GM21529 (cell line): ENCODE results near the gene CDK5R1.
"Not testable (repeated sequence)": the region's sequence is repeated elsewhere in the genome, so short reads cannot be mapped to it uniquely, and the experiment has no call there.

ENCODE experiments used
- ATAC-seq: cut with Tn5 transposase; IDR thresholded peaks from one replicate; pipeline ENCODE4 v1.9.1; 2021; ENCODE audit not compliant: unreplicated experiment

CDK5R1 gene

DNA sequence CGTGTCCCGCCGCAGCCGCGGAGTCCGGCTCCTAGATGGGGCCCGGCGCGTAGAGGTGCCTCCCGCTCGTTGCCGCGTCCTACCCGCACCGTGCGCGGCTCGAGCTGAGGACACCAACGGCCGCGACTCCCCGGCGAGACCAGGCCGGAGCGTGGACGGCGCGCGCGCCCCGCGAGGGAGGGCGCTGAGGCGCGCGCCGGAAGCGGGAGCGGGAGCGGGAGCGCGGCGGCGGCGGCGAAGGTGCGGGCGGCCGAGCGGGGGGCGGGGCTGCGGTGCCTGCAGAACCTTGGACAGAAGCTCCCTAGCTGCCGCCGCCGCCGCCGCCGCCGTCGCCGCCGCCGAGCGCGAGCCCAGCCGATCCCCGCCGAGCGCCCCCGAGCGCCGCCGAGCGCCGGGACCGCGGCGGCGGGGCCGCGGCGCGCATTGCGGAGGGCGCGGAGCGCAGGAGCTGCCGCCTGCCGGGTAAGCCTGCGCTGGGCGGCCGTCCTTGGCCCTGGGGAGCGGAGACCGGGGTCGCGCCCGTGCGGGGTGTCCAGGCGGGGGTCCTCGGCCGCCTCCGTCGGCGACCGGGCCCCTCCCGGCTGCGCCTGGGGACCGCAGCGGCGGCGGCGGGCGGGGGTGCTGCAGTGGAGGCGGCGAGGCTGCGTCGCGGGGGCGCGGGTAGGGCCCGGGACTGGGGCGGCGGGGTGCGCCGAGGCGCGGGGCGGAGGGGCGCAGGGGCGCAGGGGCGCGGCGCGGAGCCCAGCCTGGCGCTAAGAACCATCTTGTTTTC lies at the start of gene CDK5R1:
TSS of gene CDK5R1 (plus strand) at position 293 of the 772 bp plus-strand sequence. CDS start 628 bp downstream, outside the sequence.
- peak; percentile 44 for ATAC-seq

DNA sequence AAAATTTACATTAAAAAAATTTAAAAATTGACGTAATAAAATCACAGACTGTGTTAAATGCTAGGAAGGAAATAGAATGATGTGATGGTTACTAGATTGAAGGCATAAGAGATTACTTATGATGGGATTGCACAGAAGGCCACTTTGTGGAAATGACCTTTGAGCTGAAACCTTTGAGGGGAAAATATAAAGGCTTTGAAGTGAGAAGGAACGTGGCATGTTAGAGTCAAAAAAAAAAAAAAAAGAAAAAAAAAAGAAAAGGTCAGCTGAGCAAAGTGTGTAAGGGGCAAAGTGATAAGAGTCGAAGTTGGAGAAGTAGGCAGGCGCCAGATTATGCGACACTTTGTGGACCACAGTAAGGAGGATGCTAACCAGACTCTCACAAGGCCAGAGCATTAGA lies 46.1 kb upstream of the CDK5R1 start:
- ATAC-seq, result no peak

DNA sequence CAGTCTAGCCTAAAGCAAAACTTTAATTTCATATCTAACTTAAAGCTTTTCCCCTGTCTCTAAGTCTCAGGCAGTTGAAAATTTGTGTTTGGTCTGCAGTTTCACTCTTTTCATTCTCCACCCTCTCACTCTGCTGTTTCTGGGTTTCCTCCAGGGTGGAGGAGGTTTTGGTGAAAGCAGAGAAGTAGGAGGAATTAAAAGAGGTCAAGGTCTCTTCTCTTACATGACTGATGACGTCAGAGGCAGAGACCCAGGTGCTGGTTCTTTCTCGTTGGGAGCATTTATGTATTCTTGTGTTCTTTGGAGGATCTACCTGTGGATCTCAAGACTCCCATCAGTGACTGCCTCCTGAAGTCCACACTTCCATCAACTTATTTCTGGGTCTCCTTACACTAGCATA lies 44.9 kb upstream of the CDK5R1 start:
- no peak for ATAC-seq

DNA sequence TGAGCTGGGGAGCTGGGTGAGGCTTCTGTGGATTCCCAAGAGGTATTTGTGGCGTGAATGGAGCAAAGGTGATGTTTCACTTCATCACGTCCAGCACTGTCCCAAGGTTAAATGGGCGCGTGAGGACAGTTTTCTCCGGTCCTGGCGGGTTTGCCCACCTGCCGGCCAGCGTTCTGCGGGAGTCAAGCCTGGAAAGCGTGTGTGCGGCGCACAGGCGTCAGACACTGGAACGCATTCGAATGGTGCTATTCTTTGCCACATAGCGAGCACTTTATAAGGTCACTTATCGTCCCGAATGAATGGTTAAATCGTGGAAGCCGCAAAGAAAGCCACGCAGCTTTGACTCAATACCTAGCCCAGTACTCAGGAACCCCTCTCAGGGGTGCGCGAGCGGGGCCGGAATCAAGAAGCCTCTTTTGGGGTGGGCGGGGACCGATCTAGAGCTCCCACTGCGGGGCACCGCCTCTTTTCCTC lies 42.9 kb upstream of the CDK5R1 start:
- ATAC-seq, result no peak

DNA sequence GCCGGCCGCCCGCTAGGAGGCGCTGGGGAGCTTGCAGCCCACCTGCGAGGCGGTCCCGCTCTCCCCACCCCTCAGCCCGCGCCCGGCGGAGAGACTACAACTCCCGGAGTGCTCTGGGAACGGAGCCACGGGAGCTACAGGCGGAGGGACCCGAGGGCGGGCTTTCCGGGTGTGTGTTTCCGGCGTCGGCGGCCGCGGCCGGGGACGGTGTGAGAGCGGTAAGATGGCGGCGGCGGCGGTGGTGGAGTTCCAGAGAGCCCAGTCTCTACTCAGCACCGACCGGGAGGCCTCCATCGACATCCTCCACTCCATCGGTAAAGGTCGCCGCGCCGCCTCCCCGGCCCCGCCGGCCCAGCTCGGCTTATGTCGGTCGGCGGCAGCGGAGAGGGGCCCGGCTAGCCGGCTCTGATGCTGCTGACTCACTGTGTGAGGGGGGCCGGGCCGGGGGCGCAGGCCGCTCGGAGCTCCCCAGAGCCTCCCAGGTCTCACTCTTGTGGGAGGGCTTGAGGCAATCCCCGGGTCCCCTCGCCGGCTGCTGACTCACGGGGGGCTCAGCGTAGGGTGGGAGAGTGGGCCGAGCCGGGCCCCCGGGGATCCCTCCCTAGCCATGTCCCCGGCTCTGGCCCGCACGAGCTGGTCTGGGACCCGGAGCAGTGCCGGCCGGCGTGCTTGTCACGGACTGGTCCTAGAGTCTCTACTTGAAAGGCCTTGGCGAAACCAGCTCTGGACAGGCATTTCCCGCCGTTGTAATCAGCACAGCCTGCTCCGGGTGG lies 42.3 kb upstream of the CDK5R1 start, which contains the start of gene PSMD11:
TSS of gene PSMD11 (plus strand) at position 210 of the 773 bp plus-strand sequence. CDS start at position 224, 14 bp downstream.
- ATAC-seq, result peak; percentile 94

DNA sequence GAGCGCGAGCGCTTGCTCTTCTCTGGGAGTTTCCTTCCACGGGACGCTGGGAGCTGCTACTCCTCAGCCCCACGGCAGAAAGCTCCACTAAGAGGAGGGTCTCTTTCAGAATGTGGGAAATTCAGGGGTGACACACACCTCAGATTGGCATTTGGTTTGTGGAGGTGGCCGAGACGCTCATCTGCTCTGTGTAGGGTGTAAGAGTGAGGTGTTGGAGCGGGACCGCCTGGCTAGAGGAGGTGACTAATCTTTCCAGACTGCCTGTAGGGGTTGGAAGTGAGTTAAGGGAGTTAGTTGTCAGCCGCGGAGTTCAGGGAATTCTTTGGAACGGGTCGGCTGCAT lies 41.7 kb upstream of the CDK5R1 start:
- ATAC-seq, result peak; percentile 15

DNA sequence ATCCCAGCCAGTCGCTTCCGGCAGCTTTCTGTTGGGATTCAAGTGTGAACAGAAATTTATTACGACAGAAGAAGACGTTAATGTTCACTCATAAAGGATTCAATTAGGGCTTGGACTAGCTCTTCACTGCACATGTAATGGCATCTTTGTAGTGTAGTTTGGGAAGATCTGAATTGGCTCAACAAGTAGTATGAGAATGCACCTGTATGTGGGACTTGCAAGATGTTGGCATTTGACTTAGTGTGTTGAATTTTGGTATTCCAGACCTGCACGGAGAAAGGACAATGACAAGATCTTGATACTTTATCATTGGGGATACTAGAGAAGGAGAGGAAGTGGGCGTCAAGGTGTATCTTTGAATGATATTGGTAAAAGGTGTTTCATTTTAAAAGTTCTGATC lies 41.3 kb upstream of the CDK5R1 start:
- ATAC-seq, result no peak

DNA sequence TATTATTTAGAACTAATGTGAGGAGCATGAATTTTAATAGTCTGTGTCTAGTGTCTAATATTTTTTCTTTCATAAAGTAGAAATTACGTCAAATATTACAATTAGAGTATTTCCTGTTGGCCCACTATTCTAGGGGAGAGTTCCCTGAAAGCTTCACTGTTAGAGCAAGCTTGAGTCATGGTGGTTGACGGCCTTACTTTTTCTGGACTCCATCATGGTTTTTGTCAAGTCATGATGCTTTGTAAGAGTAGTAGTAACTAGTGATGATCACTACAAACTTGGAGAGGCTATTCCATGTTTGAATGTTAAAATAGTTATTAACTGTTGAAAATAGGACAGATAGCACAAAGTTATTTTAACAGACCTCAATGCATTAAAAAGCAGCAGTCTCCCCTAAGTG lies 40.8 kb upstream of the CDK5R1 start:
- ATAC-seq, result no peak

DNA sequence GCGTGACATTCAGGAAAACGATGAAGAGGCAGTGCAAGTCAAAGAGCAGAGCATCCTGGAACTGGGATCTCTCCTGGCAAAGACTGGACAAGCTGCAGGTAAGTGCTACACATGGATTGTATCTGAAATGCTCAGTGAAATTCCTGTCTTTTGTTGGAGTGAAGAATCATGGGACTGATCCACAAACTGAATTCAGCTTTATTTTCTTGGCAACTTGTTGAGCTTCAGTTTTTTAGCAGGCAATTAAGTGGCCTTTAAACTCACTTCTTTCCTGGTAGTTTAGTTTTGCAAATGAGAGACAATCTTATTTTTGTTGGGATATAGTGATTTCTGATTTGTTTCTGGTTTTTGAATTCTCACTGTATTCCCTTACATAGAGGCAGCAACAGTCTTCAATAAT lies 39.8 kb upstream of the CDK5R1 start:
- no peak for ATAC-seq

DNA sequence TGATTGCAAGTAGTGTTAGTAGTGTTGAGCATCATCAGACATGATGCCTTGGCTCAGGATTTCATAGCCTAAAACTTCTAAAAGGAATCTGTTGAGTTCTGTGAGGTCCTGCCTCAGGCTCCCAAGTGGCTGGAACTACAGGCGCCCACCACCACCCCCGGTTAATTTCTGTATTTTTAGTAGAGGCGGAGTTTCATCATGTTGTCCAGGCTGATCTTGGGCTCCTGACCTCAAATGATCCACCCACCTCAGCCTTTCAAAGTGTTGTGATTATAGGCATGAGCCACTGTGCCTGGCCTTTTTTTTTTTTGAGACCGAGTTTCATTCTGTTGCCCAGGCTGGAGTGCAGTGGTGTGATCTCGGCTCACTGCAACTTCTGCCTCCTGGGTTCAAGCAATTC lies 36.8 kb upstream of the CDK5R1 start:
- ATAC-seq, result no peak

DNA sequence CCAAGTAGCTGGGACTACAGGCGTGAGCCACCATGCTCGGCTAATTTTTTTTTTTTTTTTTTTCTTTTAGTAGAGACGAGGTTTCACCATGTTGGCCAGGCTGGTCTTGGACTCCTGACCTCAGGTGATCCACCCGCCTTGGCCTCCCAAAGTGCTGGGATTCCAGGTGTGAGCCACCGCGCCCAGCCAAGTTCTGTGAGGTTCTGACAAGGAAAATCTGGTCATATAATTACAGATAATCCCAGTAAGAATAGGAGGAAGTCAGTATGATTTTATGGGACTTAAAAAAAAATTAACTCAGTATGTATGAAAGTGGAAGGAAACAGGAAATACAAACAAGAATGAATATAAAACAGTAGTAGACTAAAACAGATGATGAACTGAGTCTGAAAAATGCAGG lies 36.4 kb upstream of the CDK5R1 start:
- ATAC-seq, result not testable (repeated sequence)

DNA sequence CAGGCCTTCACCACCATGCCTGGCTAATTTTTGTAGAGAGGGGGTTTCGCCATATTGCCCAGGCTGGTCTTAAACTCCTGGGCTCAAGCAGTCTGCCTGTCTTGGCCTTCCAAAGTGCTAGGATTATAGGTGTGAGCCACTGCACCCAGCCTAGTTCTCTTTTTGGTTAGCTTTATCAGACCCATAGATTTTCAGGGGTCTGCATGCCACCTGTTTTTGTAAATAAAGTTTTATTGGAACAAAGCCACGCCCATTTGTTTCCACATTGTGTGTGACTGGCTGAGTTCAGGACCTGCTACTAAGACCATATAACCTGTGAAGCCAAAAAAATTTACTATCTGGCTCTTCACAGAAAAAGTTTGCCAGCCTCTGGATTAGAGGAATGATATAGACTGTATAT lies 34.9 kb upstream of the CDK5R1 start:
- no peak for ATAC-seq

DNA sequence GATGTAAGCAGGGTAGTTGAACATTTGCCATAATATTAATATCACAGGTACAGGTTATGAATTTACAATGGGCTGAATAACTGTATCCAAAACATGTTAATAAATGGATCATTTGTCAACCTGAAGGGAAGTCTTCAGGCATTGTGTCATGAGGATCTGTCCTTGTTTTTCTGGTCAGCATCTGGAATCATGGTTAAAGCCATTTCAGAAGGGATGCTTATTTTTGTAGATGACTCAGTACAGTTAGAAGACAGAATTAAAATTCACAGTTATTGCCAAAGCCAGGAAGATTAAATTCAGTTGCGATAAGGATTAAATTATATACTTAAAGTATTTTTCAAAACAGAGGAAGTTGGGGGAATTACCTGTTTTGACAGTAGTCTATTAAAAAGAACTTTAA lies 34.5 kb upstream of the CDK5R1 start:
- no peak for ATAC-seq

DNA sequence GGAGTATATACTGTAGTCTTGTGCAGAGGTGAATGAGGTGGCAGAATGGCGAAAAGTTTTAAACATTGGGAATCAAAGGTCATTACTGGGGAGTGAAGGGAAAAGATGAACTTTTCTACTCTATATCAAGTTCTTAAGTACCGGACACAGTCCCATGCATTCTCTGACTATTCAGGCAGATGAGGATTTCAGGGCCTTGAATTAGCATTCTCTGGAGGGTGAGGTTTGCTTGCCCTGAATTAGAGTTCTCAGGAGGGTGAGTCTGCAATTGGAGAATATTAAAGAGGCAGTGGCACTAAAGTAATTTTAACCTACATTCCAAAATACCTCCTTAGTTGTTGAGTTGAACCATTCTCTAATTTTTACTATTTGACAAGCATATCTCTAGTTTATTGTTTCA lies 33.4 kb upstream of the CDK5R1 start:
- ATAC-seq, result no peak

DNA sequence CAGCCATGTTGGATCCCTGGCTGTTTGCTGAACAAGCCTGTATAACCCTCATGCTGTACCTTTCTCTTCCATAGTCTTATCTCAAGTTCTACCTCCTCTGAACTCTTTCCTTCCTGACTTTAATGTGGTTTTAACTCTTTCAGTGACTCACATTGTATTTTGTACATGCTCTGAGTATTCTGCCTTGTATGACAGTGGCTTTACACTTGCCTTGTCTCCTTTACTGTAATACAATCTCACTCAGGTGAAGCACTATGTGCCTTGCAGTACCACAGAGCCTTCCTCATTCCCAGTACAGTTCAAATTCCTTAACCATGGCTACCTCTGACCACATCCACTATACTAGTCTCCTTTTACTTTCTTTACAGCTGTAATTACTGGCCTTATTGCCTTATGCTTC lies 28.4 kb upstream of the CDK5R1 start:
- ATAC-seq, result no peak

DNA sequence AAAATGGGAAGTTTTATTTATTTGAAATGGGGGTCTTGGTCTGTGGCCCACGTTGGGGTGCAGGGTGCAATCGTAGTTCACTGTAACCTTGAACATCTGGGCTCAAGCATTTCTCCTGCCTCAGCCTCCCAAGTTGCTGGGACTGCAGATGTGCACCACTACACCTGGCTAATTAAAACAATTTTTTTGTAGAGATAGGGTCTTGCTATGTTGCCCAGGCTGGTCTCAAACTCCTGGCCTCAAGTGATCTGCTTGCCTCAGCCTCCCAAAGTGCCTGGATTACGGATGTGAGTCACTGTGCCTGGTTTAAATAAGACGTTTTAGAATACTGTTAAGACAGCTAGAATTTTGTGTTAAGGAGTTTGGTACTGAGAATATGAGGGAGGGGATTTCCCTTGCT lies 26.7 kb upstream of the CDK5R1 start:
- no peak for ATAC-seq

DNA sequence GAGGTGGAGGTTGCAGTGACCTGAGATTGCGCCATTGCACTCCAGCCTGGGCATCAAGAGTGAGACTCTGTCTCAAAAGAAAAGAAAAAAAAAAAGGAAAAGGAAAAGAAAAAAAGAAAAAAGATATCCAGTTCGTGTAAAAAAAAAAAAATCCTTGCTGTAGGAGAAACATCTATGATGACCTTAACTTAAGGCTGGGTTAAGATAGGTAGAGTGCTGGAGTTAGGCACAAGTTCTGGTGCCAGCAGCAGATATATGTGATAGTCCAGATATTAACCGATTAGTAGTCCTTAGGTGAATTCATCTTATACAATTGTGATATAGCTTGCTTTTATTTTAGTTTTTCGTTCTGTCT lies 25.3 kb upstream of the CDK5R1 start:
- ATAC-seq, result no peak

DNA sequence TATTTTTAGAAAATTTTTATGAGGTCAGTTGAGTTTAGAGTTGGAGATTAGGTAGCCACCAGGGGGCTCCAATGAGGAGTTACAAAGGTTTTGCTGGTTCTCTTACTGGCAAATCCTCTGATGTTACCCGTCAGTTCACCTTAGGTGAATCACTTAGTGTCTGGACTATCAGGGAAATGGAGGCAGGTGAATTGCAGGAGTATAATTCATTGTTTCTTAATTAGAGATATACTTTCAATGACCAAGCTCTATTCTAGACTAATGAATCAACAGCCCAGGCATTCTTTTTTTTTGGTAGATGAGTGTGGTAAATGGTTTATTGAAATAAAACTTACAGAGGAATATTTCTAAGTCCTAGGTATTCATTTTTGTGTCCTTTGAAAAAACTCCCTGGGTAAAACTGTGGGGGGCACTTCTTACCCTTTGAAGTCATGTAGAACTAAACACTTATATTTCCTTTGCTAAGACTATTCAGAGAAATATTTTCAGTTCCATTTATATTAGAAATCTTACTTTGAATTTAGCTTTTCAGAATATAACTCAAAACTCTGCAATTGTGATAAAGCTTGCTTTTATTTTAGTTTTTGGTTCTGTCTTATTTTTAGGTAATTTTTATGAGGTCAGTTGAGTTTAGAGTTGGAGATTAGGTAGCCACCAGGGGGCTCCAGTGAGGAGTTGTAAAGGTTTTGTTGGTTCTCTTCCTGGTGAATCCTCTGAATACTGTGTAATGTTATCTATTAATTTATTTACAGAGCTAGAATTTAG lies 24.8 kb upstream of the CDK5R1 start:
- no peak for ATAC-seq

DNA sequence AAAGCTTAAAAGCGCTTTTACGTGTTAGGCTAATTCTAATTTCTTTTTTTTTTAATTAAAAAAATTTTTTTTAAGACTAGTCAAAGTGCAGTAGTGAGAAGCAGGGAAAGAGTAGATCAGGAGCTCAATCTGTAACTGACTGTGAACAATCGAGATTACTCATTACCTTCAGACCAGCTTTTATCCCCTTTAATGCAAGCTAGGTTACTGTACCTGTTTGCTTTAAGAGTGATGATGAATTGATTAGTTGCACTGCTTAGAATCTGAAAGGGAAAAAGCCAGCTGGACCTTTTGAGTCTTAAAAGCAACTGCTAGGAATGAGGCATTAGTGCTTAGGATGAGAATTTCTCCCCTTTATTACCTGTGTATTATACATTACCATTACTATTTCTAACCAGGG lies 23.5 kb upstream of the CDK5R1 start:
- ATAC-seq, result no peak

DNA sequence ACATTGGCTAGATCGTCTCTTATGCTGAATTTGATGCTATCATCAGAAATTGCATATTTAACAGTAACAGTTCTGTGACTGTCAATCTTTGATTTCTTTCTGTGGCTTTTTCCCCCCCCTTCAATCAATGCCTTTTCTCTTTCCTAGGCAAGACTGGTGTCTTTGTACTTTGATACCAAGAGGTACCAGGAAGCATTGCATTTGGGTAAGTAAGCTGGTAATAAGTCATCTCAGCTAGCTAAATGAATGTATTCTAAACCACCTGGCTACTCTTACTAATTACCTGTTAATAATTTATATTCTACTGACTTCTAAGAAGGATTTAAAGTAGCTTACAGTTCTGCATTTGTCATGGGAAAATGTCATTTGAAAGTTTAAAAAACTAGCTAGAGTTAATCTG lies 22.4 kb upstream of the CDK5R1 start:
- ATAC-seq, result no peak

DNA sequence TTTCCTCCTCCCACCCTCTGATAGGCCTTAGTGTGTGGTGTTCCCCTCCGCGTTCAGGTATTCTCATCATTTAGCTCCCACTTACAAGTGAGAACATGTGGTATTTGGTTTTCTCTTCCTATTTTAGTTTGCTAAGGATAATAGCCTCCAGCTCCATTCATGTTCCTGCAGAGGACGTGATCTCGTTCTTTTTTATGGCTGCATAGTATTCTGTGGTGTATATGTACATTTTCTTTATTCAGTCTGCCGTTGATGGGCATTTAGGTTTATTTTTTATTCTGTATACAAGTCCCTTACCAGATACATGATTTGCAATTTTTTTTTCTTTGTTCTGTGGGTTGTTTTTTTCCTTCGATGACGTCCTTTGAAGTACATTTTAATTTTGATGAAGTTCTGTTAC lies 18.8 kb upstream of the CDK5R1 start:
- ATAC-seq, result no peak
